Sigmoid colon (tissue), 4 donors: Measurements from ENCODE around the gene SP5.
"Not testable (repeated sequence)": the region's sequence is repeated elsewhere in the genome, so short reads cannot be mapped to it uniquely, and the experiment has no call there.

Experiments used
- EP300 ChIP-seq, 4 donors: sonication (generic); formaldehyde crosslinking; IDR thresholded peaks; one replicate each; pipeline ENCODE4 v1.6.1; 2017; ENCODE audit warnings: antibody characterized with exemption in 4 of 4
- POLR2A ChIP-seq, 2 donors: fragments of 450-650 bp; IDR thresholded peaks; one replicate each; pipeline ENCODE4 v1.6.1; 2016; ENCODE audit warnings: antibody characterized with exemption in 2 of 2, mild to moderate bottlenecking in 2 of 2, moderate library complexity in 2 of 2
- TF ChIP-seq, protein P1 (sequence below), 4 experiments: fragments of 450-650 bp in 3 of 4; fragments of 200-600 bp in 1 of 4; IDR thresholded peaks; one replicate each; pipeline ENCODE4 v1.5.1; 2016 to 2019; ENCODE audit warnings: antibody characterized with exemption in 4 of 4, mild to moderate bottlenecking in 3 of 4, moderate library complexity in 2 of 4

DNA sequence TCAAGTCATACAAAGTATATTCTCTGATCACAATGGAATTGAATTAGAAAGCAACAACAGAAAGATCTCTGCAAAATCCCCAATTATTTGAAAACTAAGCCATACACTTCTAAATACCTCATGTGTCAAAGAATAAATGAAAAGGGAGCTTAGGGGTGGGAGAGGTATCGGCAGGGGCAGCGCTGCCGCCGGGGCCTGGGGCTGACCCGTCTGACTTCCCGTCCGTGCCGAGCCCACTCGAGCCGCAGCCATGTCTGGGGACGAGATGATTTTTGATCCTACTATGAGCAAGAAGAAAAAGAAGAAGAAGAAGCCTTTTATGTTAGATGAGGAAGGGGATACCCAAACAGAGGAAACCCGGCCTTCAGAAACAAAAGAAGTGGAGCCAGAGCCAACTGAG, 36.4 kb downstream of the SP5 start:
- TF ChIP-seq POLR2A, EP300 (IDR thresholded peaks at IDR 0.05): not testable (repeated sequence)
- TF ChIP-seq, protein P1, sequence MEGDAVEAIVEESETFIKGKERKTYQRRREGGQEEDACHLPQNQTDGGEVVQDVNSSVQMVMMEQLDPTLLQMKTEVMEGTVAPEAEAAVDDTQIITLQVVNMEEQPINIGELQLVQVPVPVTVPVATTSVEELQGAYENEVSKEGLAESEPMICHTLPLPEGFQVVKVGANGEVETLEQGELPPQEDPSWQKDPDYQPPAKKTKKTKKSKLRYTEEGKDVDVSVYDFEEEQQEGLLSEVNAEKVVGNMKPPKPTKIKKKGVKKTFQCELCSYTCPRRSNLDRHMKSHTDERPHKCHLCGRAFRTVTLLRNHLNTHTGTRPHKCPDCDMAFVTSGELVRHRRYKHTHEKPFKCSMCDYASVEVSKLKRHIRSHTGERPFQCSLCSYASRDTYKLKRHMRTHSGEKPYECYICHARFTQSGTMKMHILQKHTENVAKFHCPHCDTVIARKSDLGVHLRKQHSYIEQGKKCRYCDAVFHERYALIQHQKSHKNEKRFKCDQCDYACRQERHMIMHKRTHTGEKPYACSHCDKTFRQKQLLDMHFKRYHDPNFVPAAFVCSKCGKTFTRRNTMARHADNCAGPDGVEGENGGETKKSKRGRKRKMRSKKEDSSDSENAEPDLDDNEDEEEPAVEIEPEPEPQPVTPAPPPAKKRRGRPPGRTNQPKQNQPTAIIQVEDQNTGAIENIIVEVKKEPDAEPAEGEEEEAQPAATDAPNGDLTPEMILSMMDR (IDR thresholded peaks at IDR 0.05): not testable (repeated sequence)
